SJCRH30 (cell line): ENCODE measurements around the gene PCP4L1. TPM values are rescaled to one million over a fixed set of nuclear protein-coding genes. Genes with fewer than 3 reads are reported as not detected.
"Not testable (repeated sequence)": the region's sequence is repeated elsewhere in the genome, so short reads cannot be mapped to it uniquely, and the experiment has no call there.

ENCODE experiments used
- DNase-seq, 2 experiments: peaks; one replicate each; pipeline ENCODE4 v3.0.0-alpha.2; 2015 to 2020
- H3K27ac ChIP-seq: fragments of 250-450 bp; sonication (Bioruptor Pico); 2 replicates; pipeline ENCODE4 v1.5.1; 2020; ENCODE audit warnings: mild to moderate bottlenecking, moderate library complexity
- H3K27me3 ChIP-seq: fragments of 250-450 bp; sonication (Bioruptor Pico); 2 replicates; pipeline ENCODE4 v1.5.1; 2020; ENCODE audit warnings: mild to moderate bottlenecking, moderate library complexity
- H3K36me3 ChIP-seq: fragments of 250-450 bp; sonication (Bioruptor Pico); 2 replicates; pipeline ENCODE4 v1.5.1; 2020; ENCODE audit warnings: mild to moderate bottlenecking, moderate library complexity
- H3K4me1 ChIP-seq: fragments of 250-450 bp; sonication (Bioruptor Pico); 2 replicates; pipeline ENCODE4 v1.5.1; 2020; ENCODE audit warnings: mild to moderate bottlenecking, moderate library complexity
- H3K4me3 ChIP-seq: fragments of 250-450 bp; sonication (Bioruptor Pico); 2 replicates; pipeline ENCODE4 v1.5.1; 2020; ENCODE audit warnings: mild to moderate bottlenecking, moderate library complexity
- H3K9me3 ChIP-seq: fragments of 250-450 bp; sonication (Bioruptor Pico); replicated peaks from 2 replicates; pipeline ENCODE4 v1.5.1; 2020; ENCODE audit warnings: mild to moderate bottlenecking, moderate library complexity
- total RNA-seq: library from RNA; depleted of rRNA; stranded (reverse); fragments of >200 nt; shearing (Covaris generic); gene quantifications from 2 replicates; pipeline ENCODE4 v1.2.3, GENCODE V29; 2014; rRNA removed

Gene PCP4L1
- total RNA-seq, 1 experiment from 2014 or later, result not detected

DNA sequence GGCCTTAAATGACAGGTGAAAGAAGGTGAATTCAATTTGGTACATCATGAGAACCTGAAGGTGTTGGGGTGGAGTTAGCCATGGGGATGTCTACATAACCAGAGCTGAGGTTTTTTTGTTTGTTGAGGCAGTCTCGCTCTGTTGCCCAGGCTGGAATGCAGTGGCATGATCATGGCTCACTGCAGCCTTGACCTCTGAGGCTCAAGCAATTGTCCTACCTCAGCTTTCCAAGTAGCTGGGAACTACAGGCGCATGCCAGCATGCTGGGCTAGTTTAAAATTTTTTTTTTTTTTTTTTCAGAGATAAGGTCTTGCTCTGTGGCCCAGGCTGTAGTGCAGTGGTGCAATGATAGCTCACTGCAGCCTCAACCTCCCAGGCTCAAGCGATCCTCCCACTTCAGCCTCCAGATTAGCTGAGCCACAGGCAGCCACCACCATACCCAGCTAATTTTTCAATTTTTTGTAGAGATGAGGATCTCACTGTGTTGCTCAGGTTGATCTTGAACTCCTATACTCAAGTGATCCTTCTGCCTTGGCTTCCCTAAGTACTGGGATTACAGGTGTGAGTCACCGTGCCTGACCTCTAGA is 53.1 kb downstream of the PCP4L1 start:
- no peak overlapping the region for H3K4me3 ChIP-seq
- H3K9me3 ChIP-seq, result no peaks in the 10 kb centered on the region
- H3K36me3 ChIP-seq, result no peaks in the 10 kb centered on the region
- no peaks in the 10 kb centered on the region for H3K27me3 ChIP-seq
- no peak overlapping the region for H3K27ac ChIP-seq
- peaks cover 19% of the 10 kb centered on the region for H3K4me1 ChIP-seq
- no peak for DNase-seq

DNA sequence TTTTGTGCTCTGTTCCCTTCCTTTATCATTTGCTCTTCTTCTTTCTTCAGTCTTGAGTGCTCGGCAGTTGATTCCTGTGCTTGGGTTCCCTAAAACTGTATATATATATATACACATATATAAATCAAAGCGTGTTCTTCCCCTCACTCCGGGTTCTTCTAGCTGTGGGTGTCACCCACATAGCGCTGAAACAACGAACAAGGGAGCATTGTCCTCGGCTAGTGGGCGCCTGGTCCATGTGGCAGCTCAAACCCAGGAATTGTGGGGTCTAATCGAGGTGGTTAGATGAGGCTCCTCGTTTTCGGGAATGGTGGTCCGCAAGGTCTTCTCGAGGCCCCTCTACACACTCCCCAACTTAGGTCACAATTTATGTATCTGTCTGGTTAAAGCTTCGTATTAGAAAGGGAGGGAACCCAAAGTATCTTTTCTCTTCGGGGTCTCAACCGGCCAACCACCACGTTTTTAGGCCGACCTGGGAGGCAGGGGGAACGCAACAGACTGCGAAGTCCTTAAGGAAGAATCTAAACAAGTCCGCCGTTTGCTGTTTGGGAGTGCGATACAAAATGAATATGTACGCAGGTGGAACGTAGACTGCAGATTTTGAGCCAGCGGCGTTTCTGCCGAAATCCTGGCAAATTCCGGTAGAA is 55.1 kb downstream of the PCP4L1 start:
- H3K27me3 ChIP-seq, result no peaks in the 10 kb centered on the region

GRCh38 chr1:161314201-161314981 is 55.8 kb downstream of the PCP4L1 start, which contains the start of gene SDHC:
TSS of gene SDHC (plus strand) at chr1:161314381. CDS start at chr1:161314406, 25 bp downstream.
- Histone ChIP-seq H3K27ac (peak within 1 kb of the TSS; percentile 79), H3K4me3 (peak within 1 kb of the TSS; percentile 82), H3K36me3 (peaks cover 5% of the 10 kb centered on the region; the same call in 1 of the 2 replicates), H3K4me1 (peaks cover 5% of the 10 kb centered on the region; the same call in 1 of the 2 replicates), H3K27me3 (no peaks in the 10 kb centered on the region), H3K9me3 (no peaks in the 10 kb centered on the region)
- peak; percentile 84 to 89 for DNase-seq

More for the DNA sequence above, 55.1 kb downstream of the PCP4L1 start:
- Histone ChIP-seq H3K27ac (peak overlapping the region; percentile 79), H3K4me3 (peak overlapping the region; percentile 82), H3K4me1 (peaks cover 5% of the 10 kb centered on the region), H3K9me3 (no peaks in the 10 kb centered on the region), H3K36me3 (no peaks in the 10 kb centered on the region)
- DNase-seq, result peak; percentile 24 to 56

- H3K27ac ChIP-seq, H3K9me3 ChIP-seq, DNase-seq: not testable (repeated sequence)
Observed at GRCh38 chr1:161315841-161316674, 57.5 kb downstream of the PCP4L1 start.

GRCh38 chr1:161324020-161324419 is 65.5 kb downstream of the PCP4L1 start:
- no peak overlapping the region for H3K27ac ChIP-seq
- no peaks in the 10 kb centered on the region for H3K4me1 ChIP-seq
- H3K9me3 ChIP-seq, result no peaks in the 10 kb centered on the region
- H3K36me3 ChIP-seq, result peaks cover 15% of the 10 kb centered on the region
- H3K27me3 ChIP-seq, result no peaks in the 10 kb centered on the region
- no peak for DNase-seq
- H3K4me3 ChIP-seq, result no peak overlapping the region

More at GRCh38 chr1:161315841-161316674, 57.5 kb downstream of the PCP4L1 start:
- not testable (repeated sequence) for H3K4me3 ChIP-seq, H3K4me1 ChIP-seq, H3K36me3 ChIP-seq, H3K27me3 ChIP-seq

GRCh38 chr1:161330346-161330745 is 71.8 kb downstream of the PCP4L1 start:
- no peaks in the 10 kb centered on the region for H3K9me3 ChIP-seq
- no peaks in the 10 kb centered on the region for H3K27me3 ChIP-seq
- no peak overlapping the region for H3K27ac ChIP-seq
- DNase-seq, result no peak
- peaks cover 19% of the 10 kb centered on the region; the same call in 1 of the 2 replicates for H3K36me3 ChIP-seq
- no peak overlapping the region for H3K4me3 ChIP-seq
- H3K4me1 ChIP-seq, result no peaks in the 10 kb centered on the region

- Histone ChIP-seq H3K27me3 (no peaks in the 10 kb centered on the region), H3K9me3 (no peaks in the 10 kb centered on the region), H3K27ac (no peak overlapping the region), H3K36me3 (peaks cover 20% of the 10 kb centered on the region; the same call in 1 of the 2 replicates), H3K4me1 (no peaks in the 10 kb centered on the region), H3K4me3 (no peak overlapping the region)
- no peak for DNase-seq
Observed at GRCh38 chr1:161333166-161333565, 74.6 kb downstream of the PCP4L1 start.

Other genes with a start within 250 kb of the PCP4L1 start
- gene F11R, start 237.6 kb upstream of the PCP4L1 start, total RNA-seq, result not detected in 2 replicates
- gene TSTD1, start 219.8 kb upstream of the PCP4L1 start, total RNA-seq, result not detected in 2 replicates
- gene USF1, start 212.8 kb upstream of the PCP4L1 start, total RNA-seq, result 65.6 and 66.4 TPM in 2 replicates
- gene ARHGAP30, start 188.9 kb upstream of the PCP4L1 start, total RNA-seq, result 0.12 and 0.23 TPM in 2 replicates
- gene NECTIN4, start 169.2 kb upstream of the PCP4L1 start, total RNA-seq, result 0.04 TPM in 1 of 2 replicates, not detected in the other
- not detected in 2 replicates for gene KLHDC9, start 160.4 kb upstream of the PCP4L1 start, total RNA-seq
- gene PFDN2, start 140.7 kb upstream of the PCP4L1 start, total RNA-seq, result 78.2 and 78.5 TPM in 2 replicates
- 12.8 and 17.2 TPM in 2 replicates for gene NIT1, start 140.6 kb upstream of the PCP4L1 start, total RNA-seq
- 19.4 and 24.1 TPM in 2 replicates for gene DEDD, start 126.1 kb upstream of the PCP4L1 start, total RNA-seq
- 51.6 and 53.0 TPM in 2 replicates for gene UFC1, start 104.8 kb upstream of the PCP4L1 start, total RNA-seq
- 16.0 and 17.6 TPM in 2 replicates for gene USP21, start 99.2 kb upstream of the PCP4L1 start, total RNA-seq
- gene PPOX, start 92.3 kb upstream of the PCP4L1 start, total RNA-seq, result 11.1 and 13.5 TPM in 2 replicates
- gene B4GALT3, start 81.2 kb upstream of the PCP4L1 start, total RNA-seq, result 31.4 and 36.3 TPM in 2 replicates
- gene ADAMTS4, start 59.7 kb upstream of the PCP4L1 start, total RNA-seq, result 9.6 and 11.0 TPM in 2 replicates
- gene NDUFS2, start 56.4 kb upstream of the PCP4L1 start, total RNA-seq, result 60.3 and 60.5 TPM in 2 replicates
- 0.28 and 0.30 TPM in 2 replicates for gene FCER1G, start 43.5 kb upstream of the PCP4L1 start, total RNA-seq
- gene APOA2, start 35.1 kb upstream of the PCP4L1 start, total RNA-seq, result not detected in 2 replicates
- gene TOMM40L, start 32.7 kb upstream of the PCP4L1 start, total RNA-seq, result 8.0 and 8.9 TPM in 2 replicates
- gene NR1I3, start 20.5 kb upstream of the PCP4L1 start, total RNA-seq, result not detected in 2 replicates
- 0.71 and 1.1 TPM in 2 replicates for gene MPZ, start 51.2 kb downstream of the PCP4L1 start, total RNA-seq
- 53.8 and 61.8 TPM in 2 replicates for gene SDHC, start 55.6 kb downstream of the PCP4L1 start, total RNA-seq
- not detected in 2 replicates for gene CFAP126, start 109.1 kb downstream of the PCP4L1 start, total RNA-seq
- 1.1 and 1.8 TPM in 2 replicates for gene FCGR2A, start 246.7 kb downstream of the PCP4L1 start, total RNA-seq